Adipocyte (in vitro differentiated cells): ENCODE results near the gene ZBTB17.
"Not testable (repeated sequence)": the region's sequence is repeated elsewhere in the genome, so short reads cannot be mapped to it uniquely, and the experiment has no call there.

Experiments
- DNase-seq: peaks from one replicate; pipeline ENCODE4 v3.0.0-alpha.2; 2015; ENCODE audit warnings: low read depth
- H3K27me3 ChIP-seq: replicated peaks from 2 replicates; pipeline ENCODE4 v1.7.0; 2013; ENCODE audit warnings: mild to moderate bottlenecking, low read length, moderate library complexity; ENCODE audit not compliant: control insufficient read depth, insufficient read depth
- H3K36me3 ChIP-seq: 2 replicates; pipeline ENCODE4 v1.7.0; 2013; ENCODE audit warnings: low read length, mild to moderate bottlenecking, moderate library complexity; ENCODE audit not compliant: control insufficient read depth, insufficient read depth, severe bottlenecking
- H3K4me1 ChIP-seq: 2 replicates; pipeline ENCODE4 v1.7.0; 2013; ENCODE audit warnings: mild to moderate bottlenecking, low read length, moderate library complexity; ENCODE audit not compliant: control insufficient read depth, insufficient read depth
- H3K4me3 ChIP-seq: 2 replicates; pipeline ENCODE4 v1.7.0; 2013; ENCODE audit warnings: mild to moderate bottlenecking, low read length, moderate library complexity
- H3K9ac ChIP-seq: 2 replicates; pipeline ENCODE4 v1.7.0; 2013; ENCODE audit warnings: mild to moderate bottlenecking, low read length, moderate library complexity
- H3K9me3 ChIP-seq: 2 replicates; pipeline ENCODE4 v1.7.0; 2013; ENCODE audit warnings: mild to moderate bottlenecking, low read length, moderate library complexity; ENCODE audit not compliant: control insufficient read depth

ZBTB17 gene

GRCh38 chr1:15936025-15936424 is 39.9 kb downstream of the ZBTB17 start:
- peaks cover 6% of the 10 kb centered on the region for H3K4me1 ChIP-seq
- H3K4me3 ChIP-seq = no peak overlapping the region
- peaks cover 90% of the 10 kb centered on the region for H3K36me3 ChIP-seq
- no peaks in the 10 kb centered on the region for H3K27me3 ChIP-seq
- no peak overlapping the region for H3K9ac ChIP-seq
- no peak for DNase-seq
- H3K9me3 ChIP-seq = no peaks in the 10 kb centered on the region

DNA sequence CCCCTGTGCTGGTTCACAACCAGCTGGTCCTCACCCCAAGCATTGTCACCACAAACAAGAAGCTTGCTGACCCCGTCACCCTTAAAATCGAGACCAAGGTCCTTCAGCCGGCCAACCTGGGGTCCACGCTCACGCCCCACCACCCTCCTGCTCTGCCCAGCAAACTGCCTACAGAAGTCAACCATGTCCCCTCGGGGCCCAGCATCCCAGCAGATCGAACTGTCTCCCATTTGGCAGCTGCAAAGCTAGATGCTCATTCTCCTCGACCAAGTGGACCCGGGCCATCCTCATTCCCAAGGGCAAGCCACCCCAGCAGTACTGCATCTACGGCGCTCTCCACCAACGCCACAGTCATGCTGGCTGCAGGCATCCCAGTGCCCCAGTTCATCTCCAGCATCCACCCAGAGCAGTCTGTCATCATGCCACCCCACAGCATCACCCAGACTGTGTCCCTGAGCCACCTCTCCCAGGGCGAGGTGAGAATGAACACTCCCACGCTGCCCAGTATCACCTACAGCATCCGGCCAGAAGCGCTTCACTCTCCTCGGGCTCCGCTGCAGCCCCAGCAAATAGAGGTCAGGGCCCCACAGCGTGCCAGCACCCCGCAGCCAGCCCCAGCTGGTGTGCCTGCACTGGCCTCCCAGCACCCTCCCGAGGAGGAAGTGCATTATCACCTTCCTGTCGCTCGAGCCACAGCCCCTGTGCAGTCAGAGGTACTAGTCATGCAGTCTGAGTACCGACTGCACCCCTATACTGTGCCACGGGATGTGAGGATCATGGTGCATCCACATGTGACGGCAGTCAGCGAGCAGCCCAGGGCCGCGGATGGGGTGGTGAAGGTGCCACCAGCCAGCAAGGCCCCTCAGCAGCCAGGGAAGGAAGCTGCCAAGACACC is 40.6 kb downstream of the ZBTB17 start:
- Histone ChIP-seq H3K9ac (no peak overlapping the region), H3K27me3 (no peaks in the 10 kb centered on the region), H3K9me3 (no peaks in the 10 kb centered on the region), H3K36me3 (peaks cover 90% of the 10 kb centered on the region), H3K4me1 (peaks cover 6% of the 10 kb centered on the region), H3K4me3 (no peak overlapping the region)
- no peak for DNase-seq

GRCh38 chr1:15934211-15935055 is 41.5 kb downstream of the ZBTB17 start:
- peaks cover 3% of the 10 kb centered on the region for H3K4me1 ChIP-seq
- H3K36me3 ChIP-seq = peaks cover 90% of the 10 kb centered on the region
- H3K27me3 ChIP-seq = no peaks in the 10 kb centered on the region
- H3K9me3 ChIP-seq = no peaks in the 10 kb centered on the region
- H3K4me3 ChIP-seq = no peak overlapping the region
- no peak overlapping the region for H3K9ac ChIP-seq
- DNase-seq = no peak

DNA sequence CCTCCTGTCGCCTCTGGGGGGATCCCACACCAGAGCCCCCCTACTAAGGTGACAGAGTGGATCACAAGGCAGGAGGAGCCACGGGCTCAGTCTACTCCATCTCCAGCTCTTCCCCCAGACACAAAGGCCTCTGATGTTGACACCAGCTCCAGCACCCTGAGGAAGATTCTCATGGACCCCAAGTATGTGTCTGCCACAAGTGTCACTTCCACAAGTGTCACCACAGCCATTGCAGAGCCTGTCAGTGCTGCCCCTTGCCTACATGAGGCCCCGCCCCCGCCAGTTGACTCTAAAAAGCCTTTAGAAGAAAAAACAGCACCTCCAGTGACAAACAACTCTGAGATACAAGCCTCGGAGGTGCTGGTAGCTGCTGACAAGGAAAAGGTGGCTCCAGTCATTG is 42.2 kb downstream of the ZBTB17 start:
- Histone ChIP-seq H3K4me3 (no peak overlapping the region), H3K27me3 (no peaks in the 10 kb centered on the region), H3K36me3 (peaks cover 90% of the 10 kb centered on the region), H3K4me1 (no peaks in the 10 kb centered on the region), H3K9ac (no peak overlapping the region), H3K9me3 (no peaks in the 10 kb centered on the region)
- no peak for DNase-seq

- no peaks in the 10 kb centered on the region for H3K9me3 ChIP-seq
- no peak overlapping the region for H3K9ac ChIP-seq
- H3K36me3 ChIP-seq = peaks cover 92% of the 10 kb centered on the region
- no peaks in the 10 kb centered on the region for H3K27me3 ChIP-seq
- H3K4me1 ChIP-seq = no peaks in the 10 kb centered on the region
- no peak overlapping the region for H3K4me3 ChIP-seq
- no peak for DNase-seq
Measured at GRCh38 chr1:15932612-15933011, 43.3 kb downstream of the ZBTB17 start.

DNA sequence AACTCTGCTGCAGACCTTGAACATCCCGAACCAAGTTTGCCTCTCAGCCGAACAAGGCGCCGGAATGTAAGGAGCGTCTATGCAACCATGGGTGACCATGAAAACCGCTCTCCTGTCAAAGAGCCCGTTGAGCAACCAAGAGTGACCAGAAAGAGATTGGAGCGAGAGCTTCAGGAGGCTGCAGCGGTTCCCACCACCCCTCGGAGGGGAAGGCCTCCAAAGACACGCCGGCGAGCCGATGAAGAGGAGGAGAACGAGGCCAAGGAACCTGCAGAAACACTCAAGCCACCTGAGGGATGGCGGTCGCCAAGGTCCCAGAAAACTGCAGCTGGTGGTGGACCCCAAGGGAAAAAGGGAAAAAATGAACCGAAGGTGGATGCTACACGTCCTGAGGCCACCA is 44.0 kb downstream of the ZBTB17 start:
- peaks cover 91% of the 10 kb centered on the region for H3K36me3 ChIP-seq

DNA sequence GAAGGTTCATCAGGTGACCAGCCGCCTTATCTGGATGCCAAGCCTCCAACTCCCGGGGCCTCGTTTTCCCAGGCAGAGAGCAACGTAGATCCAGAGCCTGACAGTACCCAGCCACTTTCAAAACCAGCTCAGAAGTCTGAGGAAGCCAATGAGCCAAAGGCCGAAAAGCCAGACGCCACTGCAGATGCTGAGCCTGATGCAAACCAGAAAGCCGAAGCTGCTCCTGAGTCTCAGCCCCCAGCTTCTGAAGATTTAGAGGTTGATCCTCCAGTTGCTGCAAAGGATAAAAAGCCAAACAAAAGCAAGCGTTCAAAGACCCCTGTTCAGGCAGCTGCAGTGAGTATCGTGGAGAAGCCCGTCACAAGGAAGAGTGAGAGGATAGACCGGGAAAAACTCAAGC is 44.5 kb downstream of the ZBTB17 start:
- no peak overlapping the region for H3K9ac ChIP-seq
- DNase-seq = no peak
- no peaks in the 10 kb centered on the region for H3K9me3 ChIP-seq
- no peak overlapping the region for H3K4me3 ChIP-seq
- H3K4me1 ChIP-seq = no peaks in the 10 kb centered on the region
- peaks cover 91% of the 10 kb centered on the region for H3K36me3 ChIP-seq
- no peaks in the 10 kb centered on the region for H3K27me3 ChIP-seq

More for the DNA sequence above, 44.0 kb downstream of the ZBTB17 start:
- no peak for DNase-seq
- Histone ChIP-seq H3K4me3 (no peak overlapping the region), H3K4me1 (no peaks in the 10 kb centered on the region), H3K9ac (no peak overlapping the region), H3K9me3 (no peaks in the 10 kb centered on the region), H3K27me3 (no peaks in the 10 kb centered on the region)

GRCh38 chr1:15928971-15929965 is 46.6 kb downstream of the ZBTB17 start:
- Histone ChIP-seq H3K36me3 (peaks cover 90% of the 10 kb centered on the region), H3K4me1 (no peaks in the 10 kb centered on the region), H3K4me3 (no peak overlapping the region), H3K9ac (no peak overlapping the region), H3K27me3 (no peaks in the 10 kb centered on the region), H3K9me3 (no peaks in the 10 kb centered on the region)
- DNase-seq = no peak

GRCh38 chr1:15926448-15926847 is 49.5 kb downstream of the ZBTB17 start:
- H3K9me3 ChIP-seq, H3K9ac ChIP-seq, DNase-seq, H3K4me1 ChIP-seq, H3K27me3 ChIP-seq, H3K4me3 ChIP-seq: not testable (repeated sequence)
- H3K36me3 ChIP-seq = peaks cover 89% of the 10 kb centered on the region

- H3K9me3 ChIP-seq = no peaks in the 10 kb centered on the region
- H3K4me1 ChIP-seq = peaks cover 8% of the 10 kb centered on the region
- no peak overlapping the region for H3K9ac ChIP-seq
- DNase-seq = peak; percentile 64
- H3K27me3 ChIP-seq = no peaks in the 10 kb centered on the region
- no peak overlapping the region for H3K4me3 ChIP-seq
- peaks cover 84% of the 10 kb centered on the region for H3K36me3 ChIP-seq
Measured at GRCh38 chr1:15923241-15923640, 52.7 kb downstream of the ZBTB17 start.
